ENCODE results near the gene OXSM. TPM values are rescaled to one million over a fixed set of nuclear protein-coding genes. Genes with fewer than 3 reads are reported as not detected.

The OXSM gene
- polyA plus RNA-seq, 3 donors, result 2.9 to 8.2 (median 4.5) TPM

DNA sequence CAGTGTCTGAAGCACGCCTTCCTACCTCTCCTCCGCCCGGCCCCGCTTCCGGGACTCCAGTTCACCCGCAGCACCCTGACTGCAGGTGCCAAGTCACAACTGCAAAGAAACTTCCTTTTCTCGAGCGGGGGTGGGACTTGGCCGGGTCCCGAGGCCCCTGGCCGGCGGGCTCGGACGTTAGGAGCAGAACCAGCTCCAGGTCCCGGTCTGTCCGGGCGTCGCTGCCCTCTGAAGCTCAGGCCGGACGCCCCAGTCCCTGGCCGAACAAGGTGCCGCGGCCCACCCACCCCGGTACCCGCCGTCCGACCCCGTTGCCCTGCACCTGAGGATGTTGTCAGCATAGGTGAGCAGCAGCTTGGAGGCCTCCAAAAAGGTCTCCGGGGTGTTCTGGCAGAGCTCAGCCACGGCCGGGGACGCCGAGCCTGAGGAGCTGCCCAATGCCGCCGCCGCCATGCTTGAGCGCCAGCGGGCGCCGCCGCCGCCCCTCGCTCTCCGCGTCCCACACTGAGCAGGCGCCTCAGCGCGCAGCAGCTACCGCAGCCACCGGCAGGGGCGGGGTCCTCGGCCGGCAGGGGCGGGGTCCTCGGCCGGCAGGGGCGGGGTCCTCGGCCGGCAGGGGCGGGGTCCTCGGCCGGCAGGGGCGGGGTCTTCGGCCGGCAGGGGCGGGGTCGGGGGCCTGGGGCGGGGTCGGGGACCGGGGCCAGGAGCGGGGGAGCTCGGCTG, 6.8 kb upstream of the OXSM start, which contains the start of gene NGLY1:
Gene NGLY1, minus strand, starts transcription at position 506 of the 723 bp plus-strand sequence. Its CDS starts 53 bp downstream, at position 453.
- TF ChIP-seq, protein P1, sequence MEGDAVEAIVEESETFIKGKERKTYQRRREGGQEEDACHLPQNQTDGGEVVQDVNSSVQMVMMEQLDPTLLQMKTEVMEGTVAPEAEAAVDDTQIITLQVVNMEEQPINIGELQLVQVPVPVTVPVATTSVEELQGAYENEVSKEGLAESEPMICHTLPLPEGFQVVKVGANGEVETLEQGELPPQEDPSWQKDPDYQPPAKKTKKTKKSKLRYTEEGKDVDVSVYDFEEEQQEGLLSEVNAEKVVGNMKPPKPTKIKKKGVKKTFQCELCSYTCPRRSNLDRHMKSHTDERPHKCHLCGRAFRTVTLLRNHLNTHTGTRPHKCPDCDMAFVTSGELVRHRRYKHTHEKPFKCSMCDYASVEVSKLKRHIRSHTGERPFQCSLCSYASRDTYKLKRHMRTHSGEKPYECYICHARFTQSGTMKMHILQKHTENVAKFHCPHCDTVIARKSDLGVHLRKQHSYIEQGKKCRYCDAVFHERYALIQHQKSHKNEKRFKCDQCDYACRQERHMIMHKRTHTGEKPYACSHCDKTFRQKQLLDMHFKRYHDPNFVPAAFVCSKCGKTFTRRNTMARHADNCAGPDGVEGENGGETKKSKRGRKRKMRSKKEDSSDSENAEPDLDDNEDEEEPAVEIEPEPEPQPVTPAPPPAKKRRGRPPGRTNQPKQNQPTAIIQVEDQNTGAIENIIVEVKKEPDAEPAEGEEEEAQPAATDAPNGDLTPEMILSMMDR (IDR thresholded peaks at IDR 0.05), result no peak
- H2AFZ ChIP-seq (ENCODE audit: insufficient read depth, low read depth, low read length, poor library complexity, severe bottlenecking), result peak within 1 kb of the TSS; percentile 74
- H3K4me3 ChIP-seq (replicated peaks in 1 of 3; ENCODE audit: low read depth in 2 of 3, low read length in 3 of 3), result peak within 1 kb of the TSS; percentile 85 to 93 (median 86)
- no peaks in the 10 kb centered on the region for H3K9me3 Mint-ChIP-seq
- H3K79me2 ChIP-seq (ENCODE audit: insufficient read depth, low read length), result peaks cover 50% of the 10 kb centered on the region
- H4K20me1 ChIP-seq (ENCODE audit: insufficient read depth, low read length), result peaks cover 13% of the 10 kb centered on the region
- peaks cover 23 to 33% of the 10 kb centered on the region in 2 donors for H3K4me1 ChIP-seq (ENCODE audit: control insufficient read depth in 1 of 2, insufficient read depth in 2 of 2, low read length in 2 of 2)
- WGBS (ENCODE audit: insufficient coverage), result under 1% methylated on average over 50 of the region's 72 CpGs
- DNase-seq, result peak; percentile 78 to 81 (median 78)
- peak within 1 kb of the TSS; percentile 91 to 97 for H3K27ac ChIP-seq (ENCODE audit: low read depth in 1 of 2, low read length in 2 of 2)
- H3K9ac ChIP-seq (ENCODE audit: insufficient read depth, low read length, poor library complexity, severe bottlenecking), result peak within 1 kb of the TSS; percentile 95
- H3K4me1 Mint-ChIP-seq, result peaks cover 34% of the 10 kb centered on the region
- intact Hi-C loops (cut with micrococcal nuclease), result loop anchor here (5.0 kb wide), 2 partner anchors 116 to 121 kb away; partner anchors contain the start of gene TOP2B (in 1 of the 2)
- H3K4me2 ChIP-seq (replicated peaks; ENCODE audit: extremely low read depth, low read length, poor library complexity, severe bottlenecking), result peak within 1 kb of the TSS; percentile 88
- peak within 1 kb of the TSS; percentile 87 to 96 (median 92) for H3K27ac Mint-ChIP-seq
- H3K27me3 Mint-ChIP-seq (ENCODE audit: low read depth in 3 of 3), result no peaks in the 10 kb centered on the region
- no peaks in the 10 kb centered on the region for H3K9me3 ChIP-seq (replicated peaks in 1 of 2; ENCODE audit: control insufficient read depth in 1 of 2, insufficient read depth in 1 of 2, low read length in 2 of 2)
- peak within 1 kb of the TSS; percentile 88 to 92 for H3K4me3 Mint-ChIP-seq
- H3K36me3 ChIP-seq (replicated peaks in 1 of 2; ENCODE audit: control insufficient read depth in 1 of 2, insufficient read depth in 2 of 2, low read length in 2 of 2), result peaks cover 4 to 7% of the 10 kb centered on the region in 2 donors
- peaks cover 6 to 9% of the 10 kb centered on the region in 2 donors for H3K36me3 Mint-ChIP-seq
- H3K27me3 ChIP-seq (ENCODE audit: control insufficient read depth in 2 of 2, insufficient read depth in 2 of 2, low read length in 2 of 2), result no peaks in the 10 kb centered on the region

DNA sequence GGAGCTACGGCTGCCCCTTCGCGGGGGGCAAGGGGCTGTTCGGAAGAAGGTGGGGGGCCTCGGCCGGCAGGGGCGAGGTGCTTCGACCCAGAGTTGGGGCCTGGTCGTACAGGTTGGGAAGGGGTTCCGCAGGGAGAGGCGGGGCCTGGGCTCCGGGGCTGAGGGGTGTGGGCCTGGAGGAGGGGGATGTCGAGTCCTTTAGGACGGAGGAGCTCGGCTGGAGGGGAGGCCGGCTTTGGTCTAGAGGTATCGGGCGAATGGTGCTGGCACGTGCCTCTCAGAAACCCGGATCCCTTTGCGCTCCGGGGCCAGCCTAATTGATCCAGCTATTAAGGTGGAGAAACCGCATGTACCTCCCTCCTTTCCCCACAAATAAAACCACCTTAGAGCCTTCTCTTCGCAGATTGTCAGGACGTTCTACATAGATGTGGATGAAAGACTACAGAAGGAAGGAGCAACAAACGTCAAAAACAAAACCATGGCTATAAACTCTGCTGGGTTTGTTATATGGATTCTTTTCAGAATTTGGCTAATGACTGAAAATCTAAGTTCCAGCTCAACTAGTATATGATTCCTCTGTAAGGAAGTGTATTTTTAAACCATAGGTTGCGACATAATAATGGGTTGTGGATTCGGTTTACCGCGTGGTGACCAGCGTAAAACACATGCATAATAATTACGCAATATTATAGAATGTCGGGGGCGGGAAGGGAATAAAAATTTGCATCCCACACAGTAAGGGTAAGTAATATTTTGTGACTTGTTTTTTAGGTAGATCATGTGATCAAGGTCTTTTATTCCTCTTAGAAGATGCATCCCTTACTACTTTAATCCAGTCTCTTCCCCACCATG, 6.0 kb upstream of the OXSM start:
- H3K27ac ChIP-seq (ENCODE audit: low read depth in 1 of 2, low read length in 2 of 2), result peak overlapping the region; percentile 88 to 97

More for the DNA sequence above, 6.0 kb upstream of the OXSM start:
- TF ChIP-seq, protein P1 (IDR thresholded peaks at IDR 0.05), result no peak
- H3K27me3 ChIP-seq (ENCODE audit: control insufficient read depth in 2 of 2, insufficient read depth in 2 of 2, low read length in 2 of 2), result no peaks in the 10 kb centered on the region
- H3K9me3 ChIP-seq (replicated peaks in 1 of 2; ENCODE audit: control insufficient read depth in 1 of 2, insufficient read depth in 1 of 2, low read length in 2 of 2), result no peaks in the 10 kb centered on the region
- peak overlapping the region; percentile 88 for H3K4me2 ChIP-seq (replicated peaks; ENCODE audit: extremely low read depth, low read length, poor library complexity, severe bottlenecking)
- H3K9me3 Mint-ChIP-seq, result no peaks in the 10 kb centered on the region
- 0% methylated on average over 8 of the region's 34 CpGs for WGBS (ENCODE audit: insufficient coverage)
- intact Hi-C loops (cut with micrococcal nuclease), result loop anchor here (5.0 kb wide), 2 partner anchors 117 to 122 kb away; partner anchors contain the start of gene TOP2B (in 1 of the 2)
- H3K79me2 ChIP-seq (ENCODE audit: insufficient read depth, low read length), result peaks cover 44% of the 10 kb centered on the region
- peaks cover 34% of the 10 kb centered on the region for H3K4me1 Mint-ChIP-seq
- H3K27me3 Mint-ChIP-seq (ENCODE audit: low read depth in 3 of 3), result no peaks in the 10 kb centered on the region
- peak overlapping the region; percentile 85 to 86 for H3K4me3 Mint-ChIP-seq
- peaks cover 2% of the 10 kb centered on the region in 2 donors for H3K36me3 Mint-ChIP-seq
- H3K27ac Mint-ChIP-seq, result peak overlapping the region; percentile 87 to 95 (median 91)
- peak overlapping the region; percentile 74 for H2AFZ ChIP-seq (ENCODE audit: insufficient read depth, low read depth, low read length, poor library complexity, severe bottlenecking)
- no peaks in the 10 kb centered on the region for H3K36me3 ChIP-seq (replicated peaks in 1 of 2; ENCODE audit: control insufficient read depth in 1 of 2, insufficient read depth in 2 of 2, low read length in 2 of 2)
- peak overlapping the region; percentile 80 to 86 (median 85) for H3K4me3 ChIP-seq (replicated peaks in 1 of 3; ENCODE audit: low read depth in 2 of 3, low read length in 3 of 3)
- H4K20me1 ChIP-seq (ENCODE audit: insufficient read depth, low read length), result peaks cover 13% of the 10 kb centered on the region
- peaks cover 23 to 33% of the 10 kb centered on the region in 2 donors for H3K4me1 ChIP-seq (ENCODE audit: control insufficient read depth in 1 of 2, insufficient read depth in 2 of 2, low read length in 2 of 2)
- peak overlapping the region; percentile 95 for H3K9ac ChIP-seq (ENCODE audit: insufficient read depth, low read length, poor library complexity, severe bottlenecking)
- DNase-seq, result peak; percentile 36 to 44 (median 43)

All from CD14-positive monocyte (primary cell).